ENCODE results near the gene SDK1. TPM values are rescaled to one million over a fixed set of nuclear protein-coding genes. Genes with fewer than 3 reads are reported as not detected.
"Not testable (repeated sequence)": the region's sequence is repeated elsewhere in the genome, so short reads cannot be mapped to it uniquely, and the experiment has no call there.

SDK1 gene
- total and polyA plus RNA-seq, 2 of the 8 experiments (the other 6 are each of a cell fraction or from before 2014, with no cell fraction given), result 3.3 to 7.2 TPM

DNA sequence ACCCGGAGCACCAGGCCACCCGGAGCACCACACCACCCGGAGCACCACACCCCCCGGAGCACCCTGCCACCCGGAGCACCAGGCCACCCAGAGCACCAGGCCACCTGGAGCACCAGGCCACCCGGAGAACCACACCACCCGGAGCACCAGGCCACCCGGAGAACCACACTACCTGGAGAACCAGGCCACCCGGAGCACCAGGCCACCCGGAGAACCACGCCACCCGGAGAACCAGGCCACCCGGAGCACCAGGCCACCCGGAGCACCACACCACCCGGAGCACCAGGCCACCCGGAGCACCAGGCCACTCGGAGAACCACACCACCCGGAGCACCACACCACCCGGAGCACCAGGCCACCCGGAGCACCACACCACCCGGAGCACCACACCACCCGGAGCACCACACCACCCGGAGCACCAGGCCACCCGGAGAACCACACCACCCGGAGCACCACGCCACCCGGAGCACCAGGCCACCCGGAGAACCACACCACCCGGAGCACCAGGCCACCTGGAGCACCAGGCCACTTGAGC is 916.1 kb downstream of the SDK1 start:
- H2BK15ac ChIP-seq (ENCODE audit: low read length); H4K20me1 ChIP-seq (replicated peaks in 1 of 2; ENCODE audit: control insufficient read depth in 1 of 2, insufficient read depth in 2 of 2, low read length in 2 of 2); H2AK5ac ChIP-seq (ENCODE audit: low read depth, low read length); H3K9ac ChIP-seq (replicated peaks in 1 of 4; ENCODE audit: extremely low read depth in 1 of 4, low read depth in 3 of 4, low read length in 3 of 4); H2BK20ac ChIP-seq (ENCODE audit: low read length); H3K27ac ChIP-seq (ENCODE audit: low read depth, low read length); H3K4me2 ChIP-seq (ENCODE audit: insufficient read depth in 1 of 2, low read depth in 2 of 2, low read length in 2 of 2); H3K36me3 ChIP-seq (ENCODE audit: control insufficient read depth in 2 of 4, insufficient read depth in 4 of 4, low read length in 3 of 4); H2BK120ac ChIP-seq (replicated peaks; ENCODE audit: low read depth, low read length); H3K4ac ChIP-seq (replicated peaks; ENCODE audit: insufficient read length, low read depth, low read length); H3K18ac ChIP-seq (ENCODE audit: extremely low read depth, low read length); DNase-seq (ENCODE audit: low read depth in 1 of 2, low spot score in 2 of 2); H4K5ac ChIP-seq (ENCODE audit: insufficient read length, low read depth, low read length); H3K23me2 ChIP-seq (ENCODE audit: low read depth, low read length); POLR2A ChIA-PET (ENCODE audit: partially characterized antibody); H3K4me1 ChIP-seq (replicated peaks in 1 of 4; ENCODE audit: control insufficient read depth in 3 of 4, insufficient read depth in 4 of 4, low read length in 3 of 4); H3K4me3 ChIP-seq (ENCODE audit: extremely low read depth in 1 of 4, insufficient read depth in 2 of 4, low read depth in 3 of 4, low read length in 4 of 4); H3K79me1 ChIP-seq (ENCODE audit: low read depth, low read length); H3K56ac ChIP-seq (replicated peaks; ENCODE audit: insufficient read length, low read depth, low read length); H4K8ac ChIP-seq (ENCODE audit: extremely low read depth, insufficient read depth, low read length); H2AFZ ChIP-seq (ENCODE audit: low read length); H3K27me3 ChIP-seq (replicated peaks in 1 of 4; ENCODE audit: control insufficient read depth in 3 of 4, extremely low read depth in 1 of 4, insufficient read depth in 3 of 4, low read length in 3 of 4); H2BK12ac ChIP-seq (ENCODE audit: low read depth, low read length); FAIRE-seq; H3K9me3 ChIP-seq (ENCODE audit: insufficient read depth in 2 of 2, low read depth in 1 of 2, low read length in 1 of 2); H3K79me2 ChIP-seq (ENCODE audit: control insufficient read depth in 1 of 2, insufficient read depth in 2 of 2, low read length in 2 of 2); H2BK5ac ChIP-seq (ENCODE audit: low read depth, low read length); H3K23ac ChIP-seq (ENCODE audit: insufficient read length); H3K14ac ChIP-seq (ENCODE audit: insufficient read length); H4K91ac ChIP-seq (replicated peaks; ENCODE audit: insufficient read length, low read length): not testable (repeated sequence)
- CTCF ChIA-PET (ENCODE audit: partially characterized antibody), result interaction anchor here (0.6 kb wide), 1 partner anchor 614 kb away, joined by 3 read pairs; no protein-coding TSS in a partner anchor
- 94% methylated on average over 13 of the region's 29 CpGs; no CpG with 5 or more reads in 1 of the 2 experiments for WGBS, 2 experiments (ENCODE audit: extremely low coverage in 1 of 2, insufficient coverage in 1 of 2, insufficient read length in 1 of 2, insufficient replicate concordance in 2 of 2, low coverage in 1 of 2, low lambda C conversion rate in 2 of 2, missing lambda C conversion rate in 1 of 2)
